Hematopoietic multipotent progenitor cell (in vitro differentiated cells): ENCODE results near the gene DHRS2. TPM values are rescaled to one million over a fixed set of nuclear protein-coding genes. Genes with fewer than 3 reads are reported as not detected.

Experiments used
- DNase-seq, 3 donors: peaks; one replicate each; pipeline ENCODE4 v3.0.0-alpha.2; 2011 to 2015; ENCODE audit warnings: low read depth in 2 of 3, low spot score in 2 of 3
- total RNA-seq: library from RNA; depleted of rRNA; stranded (reverse); fragments of >200 nt; gene quantifications from one replicate; pipeline ENCODE4 v1.2.3, GENCODE V29; 2012

DHRS2 gene
- total RNA-seq, 1 donor = under 0.01 TPM

DNA sequence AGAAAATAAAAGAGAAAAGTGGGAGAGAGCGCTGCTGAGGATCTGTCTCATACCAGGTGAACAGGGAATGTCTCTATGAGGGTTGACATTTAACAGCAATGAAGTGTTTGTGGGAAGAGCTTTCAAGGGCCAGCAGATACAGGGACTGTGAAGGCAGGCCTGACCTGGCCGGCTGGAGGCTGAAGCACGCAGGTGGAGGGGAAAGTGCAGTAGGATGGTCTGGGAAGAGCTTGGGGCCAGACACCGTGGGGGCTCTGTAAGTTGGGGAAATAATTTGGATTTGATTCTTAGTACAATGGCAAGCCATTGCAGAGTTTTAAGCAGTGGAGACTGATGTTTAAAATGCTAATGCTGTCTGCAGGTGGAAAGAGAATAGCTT lies 23.8 kb upstream of the DHRS2 start:
- no peak for DNase-seq

- no peak for DNase-seq
These were observed 23.4 kb upstream of the DHRS2 start for GRCh38 chr14:23612802-23613201.

GRCh38 chr14:23613242-23614070 lies 22.7 kb upstream of the DHRS2 start:
- no peak for DNase-seq

- DNase-seq = no peak
These were observed 21.8 kb upstream of the DHRS2 start for GRCh38 chr14:23614395-23614828.

- DNase-seq = no peak
These were observed 20.3 kb upstream of the DHRS2 start for GRCh38 chr14:23615856-23616255.

DNA sequence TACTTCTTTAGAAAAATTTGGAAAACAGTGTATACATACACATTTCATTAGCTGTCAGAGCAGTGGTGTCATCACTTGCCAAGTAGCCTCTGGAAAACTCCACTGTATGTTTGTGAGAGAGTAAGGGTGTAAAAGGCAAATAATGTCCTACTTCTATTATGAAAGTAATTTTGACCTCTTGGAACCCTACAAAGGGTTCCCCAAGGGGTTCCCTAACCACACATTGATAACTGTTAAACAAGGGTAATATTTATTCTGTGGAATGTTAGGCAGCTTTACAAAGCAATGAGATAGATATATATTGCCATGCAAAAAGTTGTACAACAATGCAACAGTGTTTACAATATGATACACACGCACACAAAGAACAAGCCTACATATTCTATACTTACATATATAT lies 18.6 kb upstream of the DHRS2 start:
- no peak for DNase-seq

GRCh38 chr14:23618415-23618988 lies 17.7 kb upstream of the DHRS2 start:
- DNase-seq = no peak

DNA sequence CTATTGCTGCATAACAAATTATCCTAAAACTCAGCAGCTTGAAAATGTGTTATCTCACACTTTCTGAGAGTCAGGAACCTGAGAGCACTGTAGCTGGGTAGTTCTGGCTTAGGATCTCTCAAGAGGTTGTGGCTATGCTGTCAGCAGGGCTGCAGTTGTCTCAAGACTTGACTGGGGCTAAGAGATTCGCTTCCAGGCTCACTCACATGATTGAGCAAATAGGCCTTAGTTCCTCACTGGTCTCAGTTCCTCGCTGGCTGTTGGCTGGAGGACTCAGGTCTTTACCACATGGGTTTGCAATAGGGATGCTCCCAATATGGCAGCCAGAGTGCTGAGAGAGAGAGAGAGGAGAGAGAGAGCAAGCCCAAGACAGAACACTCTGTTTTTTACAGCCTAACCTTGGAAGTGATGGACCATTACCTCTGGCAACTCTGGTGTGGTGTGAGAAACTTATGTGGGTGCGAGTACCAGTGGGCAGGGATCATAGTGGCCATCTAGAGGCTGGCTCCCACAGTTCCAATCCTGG lies 15.9 kb upstream of the DHRS2 start:
- DNase-seq = no peak

DNA sequence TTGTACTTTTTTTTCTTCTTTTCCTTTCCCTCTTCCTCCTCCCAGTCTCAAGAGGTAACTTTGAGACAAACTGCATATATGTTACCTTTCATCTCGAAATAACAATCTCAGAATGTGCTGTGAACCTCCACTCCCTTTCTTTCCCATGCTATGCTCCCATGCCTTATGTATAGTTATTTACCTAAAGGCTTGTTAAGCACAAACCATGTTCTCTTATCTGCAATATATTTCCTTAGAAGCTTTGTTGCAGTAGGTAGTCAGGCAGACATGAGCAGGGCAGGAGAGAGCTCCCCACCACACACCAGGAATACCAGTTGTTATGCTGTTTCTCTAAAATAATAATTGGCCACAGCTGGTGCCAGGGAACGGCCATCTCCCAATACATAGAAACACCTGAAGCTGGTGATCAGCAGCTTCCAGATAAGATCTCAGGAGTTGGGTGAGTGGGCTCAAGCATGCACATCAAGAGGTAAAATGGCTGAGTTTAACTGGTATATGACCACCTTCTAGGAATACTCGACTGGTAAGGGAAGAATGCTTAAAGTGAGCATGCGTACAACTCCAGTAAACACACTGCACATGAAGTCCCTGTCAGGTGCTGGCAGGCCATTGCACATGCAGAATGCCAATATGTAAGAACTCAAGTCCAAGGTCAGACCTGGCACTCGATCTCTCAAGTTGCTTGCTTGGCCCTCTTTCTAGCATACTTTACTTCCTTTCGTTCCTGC lies 14.8 kb upstream of the DHRS2 start:
- DNase-seq = no peak

GRCh38 chr14:23621932-23622730 lies 14.0 kb upstream of the DHRS2 start:
- no peak for DNase-seq

- no peak for DNase-seq
These were observed 13.2 kb upstream of the DHRS2 start for GRCh38 chr14:23622990-23623389.

DNA sequence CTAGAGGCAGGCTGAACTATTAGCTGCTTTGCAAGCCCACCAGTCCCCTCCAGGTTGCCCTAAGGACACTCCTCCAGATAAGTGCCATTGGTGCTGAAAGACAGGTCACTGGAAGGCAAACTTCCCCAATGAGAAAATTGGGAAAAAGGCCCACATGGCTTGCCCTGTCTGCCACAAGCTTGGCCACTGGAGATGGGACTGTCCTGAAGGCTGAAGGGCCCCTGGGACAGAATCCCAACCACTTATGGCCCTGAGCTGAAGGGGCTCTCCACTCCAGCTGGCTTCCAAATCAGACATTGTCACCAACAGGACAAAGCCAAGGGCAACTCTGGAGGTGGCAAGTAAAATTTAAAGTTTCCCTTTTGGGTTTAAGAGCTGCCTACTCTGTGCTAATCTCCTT lies 12.2 kb upstream of the DHRS2 start:
- no peak for DNase-seq

GRCh38 chr14:23624830-23625404 lies 11.2 kb upstream of the DHRS2 start:
- DNase-seq = no peak

GRCh38 chr14:23626946-23627345 lies 9.2 kb upstream of the DHRS2 start:
- no peak for DNase-seq

GRCh38 chr14:23627961-23628360 lies 8.2 kb upstream of the DHRS2 start:
- no peak for DNase-seq

- no peak for DNase-seq
These were observed 7.0 kb upstream of the DHRS2 start for GRCh38 chr14:23629204-23629603.

- DNase-seq = no peak
These were observed 6.2 kb upstream of the DHRS2 start for GRCh38 chr14:23629832-23630396.

GRCh38 chr14:23630687-23631086 lies 5.5 kb upstream of the DHRS2 start:
- no peak for DNase-seq

DNA sequence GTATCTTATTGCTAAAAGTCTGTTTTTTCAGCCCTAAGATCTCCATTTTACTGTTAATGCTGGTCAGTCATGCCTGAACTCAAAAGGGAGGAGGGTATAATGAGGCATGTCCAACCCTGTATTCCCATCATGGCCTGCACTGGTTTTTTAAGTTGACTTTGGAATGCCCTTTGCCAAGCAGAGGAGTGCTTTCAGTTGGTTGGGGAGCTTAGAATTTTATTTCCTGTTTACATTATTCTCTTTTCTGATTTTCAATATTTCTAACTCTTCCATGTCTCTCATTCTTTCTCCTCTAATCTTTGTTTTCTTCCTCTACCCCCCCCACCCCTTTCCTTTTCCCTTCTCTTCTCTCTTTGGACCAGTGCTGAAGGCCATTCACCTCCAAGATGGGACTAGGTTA lies 4.9 kb upstream of the DHRS2 start:
- DNase-seq = no peak
